Liver (tissue), 3 donors: ENCODE results near the gene UBE2D1.

Experiments
- CTCF ChIP-seq: fragments of 150-350 bp; IDR thresholded peaks from 2 replicates; pipeline ENCODE4 v1.5.1; 2017; ENCODE audit warnings: improper control_type of control experiment, low read depth, low read length; ENCODE audit not compliant: missing input control
- GABPA ChIP-seq, 2 donors: IDR thresholded peaks in 1 of 2; conservative IDR thresholded peaks in 1 of 2; 2 replicates each; pipeline ENCODE4 v1.6.1; 2016; ENCODE audit warnings: antibody characterized with exemption in 2 of 2, mild to moderate bottlenecking in 1 of 2, moderate library complexity in 1 of 2
- HNF4A ChIP-seq, 2 donors: conservative IDR thresholded peaks; 2 replicates each; pipeline ENCODE4 v1.6.1; 2016; ENCODE audit warnings: antibody characterized with exemption in 2 of 2, mild to moderate bottlenecking in 2 of 2
- JUND ChIP-seq, 2 donors: IDR thresholded peaks; 2 replicates each; pipeline ENCODE4 v1.6.1; 2016; ENCODE audit warnings: antibody characterized with exemption in 2 of 2
- REST ChIP-seq: IDR thresholded peaks from 2 replicates; pipeline ENCODE4 v1.6.1; 2016; ENCODE audit warnings: antibody characterized with exemption, mild to moderate bottlenecking
- RXRA ChIP-seq, 2 donors: IDR thresholded peaks; 2 replicates each; pipeline ENCODE4 v1.6.1; 2017 to 2018; ENCODE audit warnings: antibody characterized with exemption in 2 of 2, mild to moderate bottlenecking in 1 of 2
- SP1 ChIP-seq: IDR thresholded peaks from 2 replicates; pipeline ENCODE4 v1.6.1; 2018; ENCODE audit warnings: antibody characterized with exemption, mild to moderate bottlenecking
- TAF1 ChIP-seq: conservative IDR thresholded peaks from 2 replicates; pipeline ENCODE4 v1.6.1; 2016; ENCODE audit warnings: antibody characterized with exemption, mild to moderate bottlenecking
- YY1 ChIP-seq: IDR thresholded peaks from 2 replicates; pipeline ENCODE4 v1.6.1; 2016; ENCODE audit warnings: antibody characterized with exemption, mild to moderate bottlenecking
- TF ChIP-seq, protein P1 (sequence below): IDR thresholded peaks from 2 replicates; pipeline ENCODE4 v1.6.1; 2016; ENCODE audit warnings: antibody characterized with exemption
- TF ChIP-seq, protein P2 (sequence below): IDR thresholded peaks from 2 replicates; pipeline ENCODE4 v1.6.1; 2016; ENCODE audit warnings: antibody characterized with exemption
- TF ChIP-seq, protein P3 (sequence below): IDR thresholded peaks from 2 replicates; pipeline ENCODE4 v1.6.1; 2016; ENCODE audit warnings: antibody characterized with exemption
- donor health status: healthy.
- donor health status: healthy.

GRCh38 chr10:58319599-58319998, 15.2 kb upstream of the UBE2D1 start:
- TF ChIP-seq CTCF (no peak), REST (no peak), RXRA (IDR thresholded peaks at IDR 0.05) (no peak), SP1 (no peak), TAF1 (no peak), YY1 (no peak), GABPA (IDR thresholded peaks at IDR 0.05 in 1 of 2, conservative IDR thresholded peaks at IDR 0.05 in 1 of 2) (no peak), HNF4A (conservative IDR thresholded peaks at IDR 0.05) (no peak), JUND (IDR thresholded peaks at IDR 0.05) (no peak)
- TF ChIP-seq, protein P1, sequence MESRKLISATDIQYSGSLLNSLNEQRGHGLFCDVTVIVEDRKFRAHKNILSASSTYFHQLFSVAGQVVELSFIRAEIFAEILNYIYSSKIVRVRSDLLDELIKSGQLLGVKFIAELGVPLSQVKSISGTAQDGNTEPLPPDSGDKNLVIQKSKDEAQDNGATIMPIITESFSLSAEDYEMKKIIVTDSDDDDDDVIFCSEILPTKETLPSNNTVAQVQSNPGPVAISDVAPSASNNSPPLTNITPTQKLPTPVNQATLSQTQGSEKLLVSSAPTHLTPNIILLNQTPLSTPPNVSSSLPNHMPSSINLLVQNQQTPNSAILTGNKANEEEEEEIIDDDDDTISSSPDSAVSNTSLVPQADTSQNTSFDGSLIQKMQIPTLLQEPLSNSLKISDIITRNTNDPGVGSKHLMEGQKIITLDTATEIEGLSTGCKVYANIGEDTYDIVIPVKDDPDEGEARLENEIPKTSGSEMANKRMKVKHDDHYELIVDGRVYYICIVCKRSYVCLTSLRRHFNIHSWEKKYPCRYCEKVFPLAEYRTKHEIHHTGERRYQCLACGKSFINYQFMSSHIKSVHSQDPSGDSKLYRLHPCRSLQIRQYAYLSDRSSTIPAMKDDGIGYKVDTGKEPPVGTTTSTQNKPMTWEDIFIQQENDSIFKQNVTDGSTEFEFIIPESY: no peak
- TF ChIP-seq, protein P2, sequence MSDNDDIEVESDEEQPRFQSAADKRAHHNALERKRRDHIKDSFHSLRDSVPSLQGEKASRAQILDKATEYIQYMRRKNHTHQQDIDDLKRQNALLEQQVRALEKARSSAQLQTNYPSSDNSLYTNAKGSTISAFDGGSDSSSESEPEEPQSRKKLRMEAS: no peak
- TF ChIP-seq, protein P3, sequence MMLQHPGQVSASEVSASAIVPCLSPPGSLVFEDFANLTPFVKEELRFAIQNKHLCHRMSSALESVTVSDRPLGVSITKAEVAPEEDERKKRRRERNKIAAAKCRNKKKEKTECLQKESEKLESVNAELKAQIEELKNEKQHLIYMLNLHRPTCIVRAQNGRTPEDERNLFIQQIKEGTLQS: no peak
